ENCODE data around the gene SOCS2.

DNA sequence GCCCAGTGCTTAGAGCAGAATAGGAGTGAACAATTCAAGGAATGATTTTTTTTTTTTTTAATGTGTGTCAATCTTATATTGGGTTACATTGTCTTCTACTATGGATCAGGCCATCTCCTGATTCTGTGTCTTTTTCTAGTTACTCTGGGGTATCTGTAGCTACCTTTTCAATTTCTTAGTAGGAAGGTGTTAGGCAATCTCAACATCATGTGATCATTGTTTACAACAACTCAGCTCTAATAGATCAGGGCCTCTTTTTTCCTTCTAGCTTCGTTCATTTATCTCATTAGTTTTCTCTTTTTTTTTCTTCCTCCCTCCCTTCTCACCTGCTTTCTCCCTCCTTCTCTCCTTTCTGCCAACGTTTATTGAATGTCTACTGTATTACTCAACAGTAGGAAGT is 8.9 kb downstream of the SOCS2 start:
- TF ChIP-seq POLR2A (IDR thresholded peaks at IDR 0.05), result no peak
- TF ChIP-seq, protein P1, sequence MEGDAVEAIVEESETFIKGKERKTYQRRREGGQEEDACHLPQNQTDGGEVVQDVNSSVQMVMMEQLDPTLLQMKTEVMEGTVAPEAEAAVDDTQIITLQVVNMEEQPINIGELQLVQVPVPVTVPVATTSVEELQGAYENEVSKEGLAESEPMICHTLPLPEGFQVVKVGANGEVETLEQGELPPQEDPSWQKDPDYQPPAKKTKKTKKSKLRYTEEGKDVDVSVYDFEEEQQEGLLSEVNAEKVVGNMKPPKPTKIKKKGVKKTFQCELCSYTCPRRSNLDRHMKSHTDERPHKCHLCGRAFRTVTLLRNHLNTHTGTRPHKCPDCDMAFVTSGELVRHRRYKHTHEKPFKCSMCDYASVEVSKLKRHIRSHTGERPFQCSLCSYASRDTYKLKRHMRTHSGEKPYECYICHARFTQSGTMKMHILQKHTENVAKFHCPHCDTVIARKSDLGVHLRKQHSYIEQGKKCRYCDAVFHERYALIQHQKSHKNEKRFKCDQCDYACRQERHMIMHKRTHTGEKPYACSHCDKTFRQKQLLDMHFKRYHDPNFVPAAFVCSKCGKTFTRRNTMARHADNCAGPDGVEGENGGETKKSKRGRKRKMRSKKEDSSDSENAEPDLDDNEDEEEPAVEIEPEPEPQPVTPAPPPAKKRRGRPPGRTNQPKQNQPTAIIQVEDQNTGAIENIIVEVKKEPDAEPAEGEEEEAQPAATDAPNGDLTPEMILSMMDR (IDR thresholded peaks at IDR 0.05), result no peak
